Liver (tissue), 9 donors: Measurements from ENCODE around the gene PAN3. TPM values are rescaled to one million over a fixed set of nuclear protein-coding genes. Genes with fewer than 3 reads are reported as not detected.

Source experiments
- DNase-seq: peaks from one replicate; pipeline ENCODE4 v3.0.0-alpha.2; 2017; ENCODE audit warnings: low spot score
- H3K27ac ChIP-seq, 2 donors: one replicate each; pipeline ENCODE4 v1.7.0; 2013; ENCODE audit warnings: inconsistent platforms in 2 of 2, low read length in 2 of 2, control low read depth in 1 of 2, low read depth in 1 of 2, mild to moderate bottlenecking in 1 of 2
- H3K27me3 ChIP-seq, 4 donors: one replicate each; pipeline versions ENCODE4 v1.6.1 to v1.7.0; 2013; ENCODE audit warnings: low read length in 3 of 4, inconsistent platforms in 1 of 4, mild to moderate bottlenecking in 1 of 4, moderate library complexity in 1 of 4; ENCODE audit not compliant: control insufficient read depth in 4 of 4, insufficient read depth in 4 of 4
- H3K36me3 ChIP-seq, 4 donors: one replicate each; pipeline versions ENCODE4 v1.6.1 to v1.7.0; 2013; ENCODE audit warnings: low read length in 3 of 4, mild to moderate bottlenecking in 3 of 4, low read depth in 1 of 4, moderate library complexity in 1 of 4; ENCODE audit not compliant: control insufficient read depth in 4 of 4, insufficient read depth in 3 of 4
- H3K4me1 ChIP-seq, 4 donors: one replicate each; pipeline versions ENCODE4 v1.6.1 to v1.7.0; 2013; ENCODE audit warnings: low read length in 3 of 4, mild to moderate bottlenecking in 3 of 4, moderate library complexity in 1 of 4; ENCODE audit not compliant: control insufficient read depth in 4 of 4, insufficient read depth in 4 of 4
- H3K4me3 ChIP-seq, 3 donors: one replicate each; pipeline versions ENCODE4 v1.6.1 to v1.7.0; 2013; ENCODE audit warnings: low read length in 3 of 3, control low read depth in 1 of 3, low read depth in 1 of 3, mild to moderate bottlenecking in 1 of 3
- H3K9ac ChIP-seq, 2 donors: one replicate each; pipeline ENCODE4 v1.7.0; 2013; ENCODE audit warnings: low read length in 2 of 2, mild to moderate bottlenecking in 2 of 2, moderate library complexity in 2 of 2, control low read depth in 1 of 2, low read depth in 1 of 2
- H3K9me3 ChIP-seq, 4 donors: one replicate each; pipeline versions ENCODE4 v1.6.1 to v1.7.0; 2013; ENCODE audit warnings: low read length in 3 of 4; ENCODE audit not compliant: control insufficient read depth in 4 of 4
- EGR1 ChIP-seq, 2 donors: IDR thresholded peaks; 2 replicates each; pipeline ENCODE4 v1.6.1; 2016 to 2018; ENCODE audit warnings: antibody characterized with exemption in 2 of 2, low read depth in 2 of 2
- FOXA1 ChIP-seq: IDR thresholded peaks from 2 replicates; pipeline ENCODE4 v1.6.1; 2016; ENCODE audit warnings: antibody characterized with exemption
- FOXA2 ChIP-seq: IDR thresholded peaks from 2 replicates; pipeline ENCODE4 v1.6.1; 2016; ENCODE audit warnings: antibody characterized with exemption
- HNF4A ChIP-seq, 2 donors: conservative IDR thresholded peaks; 2 replicates each; pipeline ENCODE4 v1.6.1; 2016; ENCODE audit warnings: antibody characterized with exemption in 2 of 2, mild to moderate bottlenecking in 2 of 2
- HNF4G ChIP-seq: IDR thresholded peaks from 2 replicates; pipeline ENCODE4 v1.6.1; 2016; ENCODE audit warnings: antibody characterized with exemption
- NR2F2 ChIP-seq: IDR thresholded peaks from 2 replicates; pipeline ENCODE4 v1.6.1; 2016; ENCODE audit warnings: antibody characterized with exemption
- RAD21 ChIP-seq, 2 donors: IDR thresholded peaks; 2 replicates each; pipeline ENCODE4 v1.6.1; 2016; ENCODE audit warnings: antibody characterized with exemption in 2 of 2, mild to moderate bottlenecking in 2 of 2
- SP1 ChIP-seq: IDR thresholded peaks from 2 replicates; pipeline ENCODE4 v1.6.1; 2018; ENCODE audit warnings: antibody characterized with exemption, mild to moderate bottlenecking
- TAF1 ChIP-seq: conservative IDR thresholded peaks from 2 replicates; pipeline ENCODE4 v1.6.1; 2016; ENCODE audit warnings: antibody characterized with exemption, mild to moderate bottlenecking
- YY1 ChIP-seq: IDR thresholded peaks from 2 replicates; pipeline ENCODE4 v1.6.1; 2016; ENCODE audit warnings: antibody characterized with exemption, mild to moderate bottlenecking
- WGBS: extraction: QIAGEN DNeasy Blood & Tissue Kit; methylation state at CpG from one replicate; pipeline ENCODE4 v1.1.7; 2013; 5-methylcytosine and 5-hydroxymethylcytosine counted together
- polyA plus RNA-seq, 2 donors: library from polyadenylated mRNA; stranded (reverse) in 1 of 2; unstranded in 1 of 2; fragments of 200-250 nt in 1 of 2; fragments of >200 nt in 1 of 2; fragmentation: Nextera tagmentation in 1 of 2; extraction: Ambion mirVana in 1 of 2; gene quantifications; one replicate each; pipeline versions ENCODE4 v1.2.1 to v1.2.3, GENCODE V29; 2013 to 2015
- total RNA-seq, 2 donors: library from RNA; depleted of rRNA; stranded (reverse); fragments of >200 nt; gene quantifications; one replicate each; pipeline ENCODE4 v1.2.3, GENCODE V29; 2014
- TF ChIP-seq, protein P1 (sequence below): fragments of 150-350 bp; IDR thresholded peaks from 2 replicates; pipeline ENCODE4 v1.5.1; 2017; ENCODE audit warnings: improper control_type of control experiment, low read depth, low read length; ENCODE audit not compliant: missing input control
- TF ChIP-seq, protein P2 (sequence below): IDR thresholded peaks from 2 replicates; pipeline ENCODE4 v1.6.1; 2016; ENCODE audit warnings: antibody characterized with exemption, mild to moderate bottlenecking
- TF ChIP-seq, protein P3 (sequence below): IDR thresholded peaks from 2 replicates; pipeline ENCODE4 v1.6.1; 2016; ENCODE audit warnings: antibody characterized with exemption
- TF ChIP-seq, protein P4 (sequence below): IDR thresholded peaks from 2 replicates; pipeline ENCODE4 v1.6.1; 2016; ENCODE audit warnings: antibody characterized with exemption
- TF ChIP-seq, protein P5 (sequence below): IDR thresholded peaks from 2 replicates; pipeline ENCODE4 v1.6.1; 2016; ENCODE audit warnings: antibody characterized with exemption
- donor health status: healthy.
- donor health status: healthy.
- donor health status: healthy.
- donor health status: healthy.
- donor health status: healthy.

Gene PAN3
- total and polyA plus RNA-seq, 4 donors, result 2.9 to 22.8 (median 11.6) TPM

DNA sequence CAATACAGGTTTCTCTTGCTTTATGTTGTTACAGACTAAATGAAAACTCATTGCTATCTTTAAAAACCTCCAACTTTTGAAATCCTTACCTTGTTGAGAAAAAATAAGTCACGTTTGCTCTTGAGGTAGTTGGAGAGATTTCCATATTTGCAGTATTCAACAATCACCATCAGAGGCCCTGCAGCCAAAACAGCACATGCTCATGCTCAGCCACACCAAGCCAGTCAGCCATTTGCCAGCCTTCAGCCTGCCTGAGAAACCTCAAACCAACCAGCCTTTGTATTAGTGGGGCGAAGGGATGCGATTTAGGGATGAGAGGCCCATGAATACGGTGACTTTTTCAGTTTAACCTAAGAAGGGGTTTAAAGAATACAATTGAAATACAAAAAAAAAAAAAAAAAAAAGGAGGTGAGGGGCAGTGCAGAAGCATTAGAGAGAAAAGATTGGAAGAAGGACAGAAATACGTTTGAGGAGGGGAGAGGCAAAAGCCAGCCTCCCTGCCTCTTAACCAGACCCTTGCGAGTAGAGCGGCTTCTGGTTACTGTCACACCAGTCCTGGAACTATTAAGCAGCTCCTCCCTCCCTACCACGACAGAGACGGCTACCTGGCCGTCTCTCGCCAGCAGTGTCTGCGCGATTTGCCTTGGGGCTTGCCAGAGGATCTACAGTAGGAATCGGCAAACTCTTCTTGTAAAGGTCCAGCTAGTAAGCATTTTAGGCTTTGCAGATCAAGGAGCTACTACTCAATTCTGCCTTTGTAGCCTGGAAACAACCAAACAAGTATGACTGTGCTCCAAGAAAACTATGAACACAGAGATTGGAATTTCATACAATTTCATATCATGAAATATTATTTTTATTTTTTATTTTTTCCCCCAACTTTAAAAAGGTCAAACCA lies 189.3 kb downstream of the PAN3 start:
- no peak overlapping the region for H3K4me3 ChIP-seq
- no peaks in the 10 kb centered on the region for H3K27me3 ChIP-seq
- TF ChIP-seq, protein P1, sequence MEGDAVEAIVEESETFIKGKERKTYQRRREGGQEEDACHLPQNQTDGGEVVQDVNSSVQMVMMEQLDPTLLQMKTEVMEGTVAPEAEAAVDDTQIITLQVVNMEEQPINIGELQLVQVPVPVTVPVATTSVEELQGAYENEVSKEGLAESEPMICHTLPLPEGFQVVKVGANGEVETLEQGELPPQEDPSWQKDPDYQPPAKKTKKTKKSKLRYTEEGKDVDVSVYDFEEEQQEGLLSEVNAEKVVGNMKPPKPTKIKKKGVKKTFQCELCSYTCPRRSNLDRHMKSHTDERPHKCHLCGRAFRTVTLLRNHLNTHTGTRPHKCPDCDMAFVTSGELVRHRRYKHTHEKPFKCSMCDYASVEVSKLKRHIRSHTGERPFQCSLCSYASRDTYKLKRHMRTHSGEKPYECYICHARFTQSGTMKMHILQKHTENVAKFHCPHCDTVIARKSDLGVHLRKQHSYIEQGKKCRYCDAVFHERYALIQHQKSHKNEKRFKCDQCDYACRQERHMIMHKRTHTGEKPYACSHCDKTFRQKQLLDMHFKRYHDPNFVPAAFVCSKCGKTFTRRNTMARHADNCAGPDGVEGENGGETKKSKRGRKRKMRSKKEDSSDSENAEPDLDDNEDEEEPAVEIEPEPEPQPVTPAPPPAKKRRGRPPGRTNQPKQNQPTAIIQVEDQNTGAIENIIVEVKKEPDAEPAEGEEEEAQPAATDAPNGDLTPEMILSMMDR, result no peak
- TF ChIP-seq HNF4G, result no peak
- TF ChIP-seq, protein P2, sequence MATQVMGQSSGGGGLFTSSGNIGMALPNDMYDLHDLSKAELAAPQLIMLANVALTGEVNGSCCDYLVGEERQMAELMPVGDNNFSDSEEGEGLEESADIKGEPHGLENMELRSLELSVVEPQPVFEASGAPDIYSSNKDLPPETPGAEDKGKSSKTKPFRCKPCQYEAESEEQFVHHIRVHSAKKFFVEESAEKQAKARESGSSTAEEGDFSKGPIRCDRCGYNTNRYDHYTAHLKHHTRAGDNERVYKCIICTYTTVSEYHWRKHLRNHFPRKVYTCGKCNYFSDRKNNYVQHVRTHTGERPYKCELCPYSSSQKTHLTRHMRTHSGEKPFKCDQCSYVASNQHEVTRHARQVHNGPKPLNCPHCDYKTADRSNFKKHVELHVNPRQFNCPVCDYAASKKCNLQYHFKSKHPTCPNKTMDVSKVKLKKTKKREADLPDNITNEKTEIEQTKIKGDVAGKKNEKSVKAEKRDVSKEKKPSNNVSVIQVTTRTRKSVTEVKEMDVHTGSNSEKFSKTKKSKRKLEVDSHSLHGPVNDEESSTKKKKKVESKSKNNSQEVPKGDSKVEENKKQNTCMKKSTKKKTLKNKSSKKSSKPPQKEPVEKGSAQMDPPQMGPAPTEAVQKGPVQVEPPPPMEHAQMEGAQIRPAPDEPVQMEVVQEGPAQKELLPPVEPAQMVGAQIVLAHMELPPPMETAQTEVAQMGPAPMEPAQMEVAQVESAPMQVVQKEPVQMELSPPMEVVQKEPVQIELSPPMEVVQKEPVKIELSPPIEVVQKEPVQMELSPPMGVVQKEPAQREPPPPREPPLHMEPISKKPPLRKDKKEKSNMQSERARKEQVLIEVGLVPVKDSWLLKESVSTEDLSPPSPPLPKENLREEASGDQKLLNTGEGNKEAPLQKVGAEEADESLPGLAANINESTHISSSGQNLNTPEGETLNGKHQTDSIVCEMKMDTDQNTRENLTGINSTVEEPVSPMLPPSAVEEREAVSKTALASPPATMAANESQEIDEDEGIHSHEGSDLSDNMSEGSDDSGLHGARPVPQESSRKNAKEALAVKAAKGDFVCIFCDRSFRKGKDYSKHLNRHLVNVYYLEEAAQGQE, result no peak
- TF ChIP-seq HNF4A (conservative IDR thresholded peaks at IDR 0.05), result no peak
- no peak for TF ChIP-seq RAD21 (IDR thresholded peaks at IDR 0.05)
- no peak for TF ChIP-seq SP1
- TF ChIP-seq TAF1, result no peak
- no peak for TF ChIP-seq NR2F2
- no peak for TF ChIP-seq FOXA1
- TF ChIP-seq, protein P3, sequence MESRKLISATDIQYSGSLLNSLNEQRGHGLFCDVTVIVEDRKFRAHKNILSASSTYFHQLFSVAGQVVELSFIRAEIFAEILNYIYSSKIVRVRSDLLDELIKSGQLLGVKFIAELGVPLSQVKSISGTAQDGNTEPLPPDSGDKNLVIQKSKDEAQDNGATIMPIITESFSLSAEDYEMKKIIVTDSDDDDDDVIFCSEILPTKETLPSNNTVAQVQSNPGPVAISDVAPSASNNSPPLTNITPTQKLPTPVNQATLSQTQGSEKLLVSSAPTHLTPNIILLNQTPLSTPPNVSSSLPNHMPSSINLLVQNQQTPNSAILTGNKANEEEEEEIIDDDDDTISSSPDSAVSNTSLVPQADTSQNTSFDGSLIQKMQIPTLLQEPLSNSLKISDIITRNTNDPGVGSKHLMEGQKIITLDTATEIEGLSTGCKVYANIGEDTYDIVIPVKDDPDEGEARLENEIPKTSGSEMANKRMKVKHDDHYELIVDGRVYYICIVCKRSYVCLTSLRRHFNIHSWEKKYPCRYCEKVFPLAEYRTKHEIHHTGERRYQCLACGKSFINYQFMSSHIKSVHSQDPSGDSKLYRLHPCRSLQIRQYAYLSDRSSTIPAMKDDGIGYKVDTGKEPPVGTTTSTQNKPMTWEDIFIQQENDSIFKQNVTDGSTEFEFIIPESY, result no peak
- TF ChIP-seq, protein P4, sequence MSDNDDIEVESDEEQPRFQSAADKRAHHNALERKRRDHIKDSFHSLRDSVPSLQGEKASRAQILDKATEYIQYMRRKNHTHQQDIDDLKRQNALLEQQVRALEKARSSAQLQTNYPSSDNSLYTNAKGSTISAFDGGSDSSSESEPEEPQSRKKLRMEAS, result no peak
- TF ChIP-seq YY1, result no peak
- peaks cover 0 to 4% (median 0%) of the 10 kb centered on the region in 4 donors for H3K4me1 ChIP-seq
- H3K9ac ChIP-seq, result no peak overlapping the region
- H3K36me3 ChIP-seq, result no peaks in the 10 kb centered on the region
- H3K9me3 ChIP-seq, result no peaks in the 10 kb centered on the region
- H3K27ac ChIP-seq, result no peak overlapping the region
- 91% methylated on average over 14 of the region's 14 CpGs for WGBS
- no peak for DNase-seq

DNA sequence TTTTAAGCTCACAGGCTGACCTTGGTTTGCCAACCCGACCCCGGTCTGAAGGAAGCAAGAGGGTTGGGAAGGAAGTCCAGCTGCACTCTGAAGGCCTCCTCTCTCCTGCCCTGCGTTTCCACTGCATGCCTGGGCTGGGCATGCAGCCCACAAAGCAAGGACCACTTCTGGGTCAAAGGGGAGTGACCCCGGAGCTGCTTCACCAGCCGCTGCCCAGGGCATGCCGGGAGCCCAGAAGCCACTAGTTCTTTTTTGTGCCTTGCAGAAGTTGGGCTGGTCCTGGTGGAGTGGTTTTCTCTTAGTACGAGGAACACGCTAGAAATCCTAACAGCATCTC lies 189.9 kb downstream of the PAN3 start:
- no peaks in the 10 kb centered on the region for H3K36me3 ChIP-seq
- H3K27me3 ChIP-seq, result no peaks in the 10 kb centered on the region
- H3K4me3 ChIP-seq, result no peak overlapping the region
- H3K9ac ChIP-seq, result no peak overlapping the region
- 83% methylated on average over 8 of the region's 8 CpGs for WGBS
- no peak overlapping the region for H3K27ac ChIP-seq
- H3K9me3 ChIP-seq, result no peaks in the 10 kb centered on the region
- TF ChIP-seq, protein P5, sequence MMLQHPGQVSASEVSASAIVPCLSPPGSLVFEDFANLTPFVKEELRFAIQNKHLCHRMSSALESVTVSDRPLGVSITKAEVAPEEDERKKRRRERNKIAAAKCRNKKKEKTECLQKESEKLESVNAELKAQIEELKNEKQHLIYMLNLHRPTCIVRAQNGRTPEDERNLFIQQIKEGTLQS, result no peak
- TF ChIP-seq YY1, result no peak
- no peak for TF ChIP-seq RAD21 (IDR thresholded peaks at IDR 0.05)
- TF ChIP-seq, protein P4, result no peak
- TF ChIP-seq FOXA2, result no peak
- no peak for TF ChIP-seq EGR1 (IDR thresholded peaks at IDR 0.05; ENCODE audit: low read depth in 2 of 2)
- no peak for TF ChIP-seq HNF4A (conservative IDR thresholded peaks at IDR 0.05)
- DNase-seq, result no peak
- peaks cover 0 to 4% (median 0%) of the 10 kb centered on the region in 4 donors for H3K4me1 ChIP-seq
